Measurements from ENCODE around the gene UCHL1. TPM values are rescaled to one million over a fixed set of nuclear protein-coding genes. Genes with fewer than 3 reads are reported as not detected.

UCHL1 gene
- total RNA-seq: 500 and 612 TPM in 2 replicates

DNA sequence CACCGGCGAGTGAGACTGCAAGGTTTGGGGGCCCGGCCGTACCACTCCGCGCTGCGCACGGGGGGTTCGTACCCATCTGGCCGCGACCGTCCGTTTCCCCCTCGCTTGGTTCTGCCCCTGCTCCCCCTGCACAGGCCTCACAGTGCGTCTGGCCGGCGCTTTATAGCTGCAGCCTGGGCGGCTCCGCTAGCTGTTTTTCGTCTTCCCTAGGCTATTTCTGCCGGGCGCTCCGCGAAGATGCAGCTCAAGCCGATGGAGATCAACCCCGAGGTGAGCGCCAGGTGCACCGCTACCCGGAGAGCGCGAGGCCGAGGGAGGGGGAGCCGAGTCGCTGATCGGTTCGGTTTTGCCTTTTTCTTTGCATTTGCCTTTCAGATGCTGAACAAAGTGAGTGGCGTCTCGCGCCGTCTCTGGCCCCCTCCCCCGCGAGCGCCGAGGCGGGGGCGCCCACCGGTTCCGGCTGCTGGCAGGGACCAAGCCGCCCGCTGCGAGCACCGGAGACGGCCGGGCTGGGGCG, at the start of gene UCHL1:
Gene UCHL1, plus strand, starts transcription at position 189 of the 517 bp plus-strand sequence. Its CDS starts 49 bp downstream, at position 238.

DNA sequence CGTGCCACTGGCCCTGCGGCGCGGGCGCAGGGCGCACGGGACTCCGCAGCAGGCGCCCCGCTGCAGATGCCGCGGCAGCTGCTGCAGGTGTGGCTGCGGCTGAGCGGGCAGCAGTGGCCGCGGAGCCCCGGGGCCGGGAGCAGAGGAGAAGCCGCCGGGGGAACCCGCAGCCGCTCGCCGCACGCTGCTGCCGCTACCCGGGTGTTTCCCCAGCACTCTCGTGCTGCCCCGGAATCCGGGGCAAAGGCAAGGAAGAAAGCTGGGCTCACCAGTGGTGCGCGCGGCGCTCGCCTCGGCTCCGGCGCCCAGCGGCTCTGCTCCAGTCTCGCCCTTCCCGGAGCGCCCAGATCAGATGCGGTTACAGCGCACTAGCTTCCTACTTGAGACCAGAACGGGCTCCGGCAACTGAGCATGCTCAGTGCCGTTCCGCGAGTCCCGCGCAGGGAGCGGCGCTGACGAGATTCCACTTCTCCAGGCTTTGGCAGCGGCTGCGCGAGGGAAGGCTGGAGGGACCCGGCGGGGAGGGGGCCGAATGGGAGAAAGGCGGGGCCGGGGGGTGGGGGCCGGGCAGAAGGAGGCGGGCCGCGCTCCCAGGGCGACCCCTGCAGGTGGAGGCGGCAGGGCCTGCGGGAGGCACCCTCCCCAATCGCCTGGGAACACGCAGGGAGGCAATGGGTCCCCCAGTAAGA, 42.4 kb upstream of the UCHL1 start, which contains the start of gene APBB2:
Gene APBB2, minus strand, starts transcription at position 407 of the 689 bp plus-strand sequence. CDS start 181,288 bp downstream, outside the sequence.

Other genes with a start within 250 kb of the UCHL1 start
- gene APBB2, start 42.4 kb upstream of the UCHL1 start, total RNA-seq: 30.0 and 36.2 TPM in 2 replicates

Measured in smooth muscle cell of bladder (primary cell).